Smooth muscle cell (in vitro differentiated cells): ENCODE results near the gene LBR. TPM values are rescaled to one million over a fixed set of nuclear protein-coding genes. Genes with fewer than 3 reads are reported as not detected.

Experiments
- DNase-seq: peaks from one replicate; lab custom pipeline; 2025; ENCODE audit not compliant: unreplicated experiment; lab: John Stamatoyannopoulos, UW
- H2AFZ ChIP-seq: fragments of 200-600 bp; sonication (generic); 2 replicates; pipeline ENCODE4 v1.6.0; 2016; ENCODE audit warnings: antibody characterized with exemption, low read depth, mild to moderate bottlenecking
- H3F3A ChIP-seq: fragments of 200-600 bp; sonication (generic); 2 replicates; pipeline ENCODE4 v1.6.0; 2017; ENCODE audit warnings: antibody characterized with exemption, low read depth
- H3K27ac ChIP-seq: fragments of 200-600 bp; sonication (generic); 2 replicates; pipeline ENCODE4 v1.5.1; 2016; ENCODE audit warnings: low read depth, mild to moderate bottlenecking
- H3K27me3 ChIP-seq: fragments of 200-600 bp; sonication (generic); 2 replicates; pipeline ENCODE4 v1.6.1; 2016; ENCODE audit warnings: low read depth, mild to moderate bottlenecking
- H3K36me3 ChIP-seq: fragments of 200-600 bp; sonication (generic); 2 replicates; pipeline ENCODE4 v1.5.1; 2016; ENCODE audit warnings: low read depth
- H3K4me1 ChIP-seq: fragments of 200-600 bp; sonication (generic); 2 replicates; pipeline ENCODE4 v1.5.1; 2016; ENCODE audit warnings: low read depth
- H3K4me2 ChIP-seq: fragments of 200-600 bp; sonication (generic); 2 replicates; pipeline ENCODE4 v1.6.0; 2016; ENCODE audit warnings: mild to moderate bottlenecking
- H3K4me3 ChIP-seq: fragments of 200-600 bp; sonication (generic); 2 replicates; pipeline ENCODE4 v1.5.1; 2016; ENCODE audit warnings: mild to moderate bottlenecking
- H3K79me2 ChIP-seq: fragments of 200-600 bp; sonication (generic); 2 replicates; pipeline ENCODE4 v1.6.0; 2016; ENCODE audit warnings: low read depth, mild to moderate bottlenecking
- H3K9ac ChIP-seq: fragments of 200-600 bp; sonication (generic); 2 replicates; pipeline ENCODE4 v1.6.0; 2016; ENCODE audit warnings: low read depth
- H3K9me3 ChIP-seq: fragments of 200-600 bp; sonication (generic); replicated peaks from 2 replicates; pipeline ENCODE4 v1.5.1; 2016; ENCODE audit warnings: low read depth
- H4K20me1 ChIP-seq: fragments of 200-600 bp; sonication (generic); 2 replicates; pipeline ENCODE4 v1.6.0; 2016; ENCODE audit warnings: low read depth
- WGBS: methylation state at CpG from one replicate; pipeline ENCODE4 v1.1.7; 2016; ENCODE audit warnings: low lambda C conversion rate; 5-methylcytosine and 5-hydroxymethylcytosine counted together
- polyA plus RNA-seq: library from polyadenylated mRNA; unstranded; fragments of >200 nt; fragmentation: Nextera tagmentation; extraction: Ambion mirVana; gene quantifications from 2 replicates; pipeline ENCODE4 v1.2.1, GENCODE V29; 2016
- total RNA-seq: library from RNA; depleted of rRNA; stranded (reverse); fragments of >200 nt; gene quantifications from 2 replicates; pipeline ENCODE4 v1.2.3, GENCODE V29; 2014
- TF ChIP-seq, protein P1 (sequence below): fragments of 200-600 bp; sonication (generic); IDR thresholded peaks from 2 replicates; pipeline ENCODE4 v1.5.1; 2017; ENCODE audit warnings: borderline replicate concordance, mild to moderate bottlenecking, antibody characterized with exemption; ENCODE audit not compliant: insufficient read depth, poor library complexity, severe bottlenecking

The LBR gene
- total and polyA plus RNA-seq, 2 experiments from 2014 or later: 24.8 to 33.4 TPM

DNA sequence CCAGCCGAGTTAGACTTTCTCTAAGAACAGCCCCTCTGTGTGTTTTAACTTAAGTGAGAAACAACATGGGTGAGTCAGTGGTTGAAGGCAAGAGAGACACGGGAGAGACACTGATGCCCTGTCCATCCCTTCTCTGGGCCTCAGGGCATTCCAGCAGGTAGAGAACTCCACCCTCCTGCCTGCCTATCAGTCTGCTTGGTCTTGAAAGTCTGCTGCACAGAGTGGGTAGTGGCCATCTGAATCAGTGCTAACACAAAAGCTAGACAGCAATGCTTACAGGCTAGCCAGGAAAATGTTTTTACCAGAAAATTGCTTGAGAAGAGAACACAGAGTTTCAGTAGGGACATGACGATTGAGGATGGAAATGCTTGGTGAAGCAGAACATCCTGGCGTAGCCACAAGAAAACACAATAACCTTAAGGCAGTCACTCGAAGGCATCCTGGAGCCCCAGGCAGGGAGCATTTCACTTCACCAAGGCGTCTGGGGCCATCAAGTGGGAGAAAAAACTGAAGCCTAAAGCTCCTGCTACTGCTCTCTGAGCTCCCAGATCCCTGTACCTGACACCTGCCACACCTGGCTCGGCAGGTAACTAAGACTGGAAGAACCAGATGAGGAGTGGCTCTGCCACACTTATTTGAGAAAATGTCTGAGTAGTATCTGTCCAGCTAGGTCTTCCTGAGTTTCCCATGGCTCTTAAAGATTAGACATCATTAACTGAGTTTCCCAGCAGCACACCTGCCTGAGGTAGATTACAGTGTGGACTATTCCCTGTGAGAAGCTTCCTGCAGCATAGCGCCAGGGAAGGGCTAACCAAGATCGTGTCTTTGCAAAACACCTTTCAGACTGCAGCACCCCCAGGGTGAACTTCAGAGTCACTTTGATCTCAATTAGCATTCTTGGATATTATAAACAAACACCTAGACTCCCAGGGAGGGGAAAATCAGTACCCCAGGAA, 18.1 kb upstream of the LBR start:
- DNase-seq: no peak
- Histone ChIP-seq H3K4me2 (no peak overlapping the region), H4K20me1 (no peaks in the 10 kb centered on the region), H3K4me1 (no peaks in the 10 kb centered on the region), H3K79me2 (no peaks in the 10 kb centered on the region), H3F3A (no peaks in the 10 kb centered on the region), H2AFZ (no peak overlapping the region), H3K9me3 (no peaks in the 10 kb centered on the region), H3K4me3 (no peak overlapping the region), H3K36me3 (no peaks in the 10 kb centered on the region), H3K27ac (peak overlapping the region; percentile 29), H3K9ac (no peak overlapping the region), H3K27me3 (no peaks in the 10 kb centered on the region)
- TF ChIP-seq, protein P1, sequence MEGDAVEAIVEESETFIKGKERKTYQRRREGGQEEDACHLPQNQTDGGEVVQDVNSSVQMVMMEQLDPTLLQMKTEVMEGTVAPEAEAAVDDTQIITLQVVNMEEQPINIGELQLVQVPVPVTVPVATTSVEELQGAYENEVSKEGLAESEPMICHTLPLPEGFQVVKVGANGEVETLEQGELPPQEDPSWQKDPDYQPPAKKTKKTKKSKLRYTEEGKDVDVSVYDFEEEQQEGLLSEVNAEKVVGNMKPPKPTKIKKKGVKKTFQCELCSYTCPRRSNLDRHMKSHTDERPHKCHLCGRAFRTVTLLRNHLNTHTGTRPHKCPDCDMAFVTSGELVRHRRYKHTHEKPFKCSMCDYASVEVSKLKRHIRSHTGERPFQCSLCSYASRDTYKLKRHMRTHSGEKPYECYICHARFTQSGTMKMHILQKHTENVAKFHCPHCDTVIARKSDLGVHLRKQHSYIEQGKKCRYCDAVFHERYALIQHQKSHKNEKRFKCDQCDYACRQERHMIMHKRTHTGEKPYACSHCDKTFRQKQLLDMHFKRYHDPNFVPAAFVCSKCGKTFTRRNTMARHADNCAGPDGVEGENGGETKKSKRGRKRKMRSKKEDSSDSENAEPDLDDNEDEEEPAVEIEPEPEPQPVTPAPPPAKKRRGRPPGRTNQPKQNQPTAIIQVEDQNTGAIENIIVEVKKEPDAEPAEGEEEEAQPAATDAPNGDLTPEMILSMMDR: no peak
- WGBS: 60% methylated on average over 9 of the region's 9 CpGs

DNA sequence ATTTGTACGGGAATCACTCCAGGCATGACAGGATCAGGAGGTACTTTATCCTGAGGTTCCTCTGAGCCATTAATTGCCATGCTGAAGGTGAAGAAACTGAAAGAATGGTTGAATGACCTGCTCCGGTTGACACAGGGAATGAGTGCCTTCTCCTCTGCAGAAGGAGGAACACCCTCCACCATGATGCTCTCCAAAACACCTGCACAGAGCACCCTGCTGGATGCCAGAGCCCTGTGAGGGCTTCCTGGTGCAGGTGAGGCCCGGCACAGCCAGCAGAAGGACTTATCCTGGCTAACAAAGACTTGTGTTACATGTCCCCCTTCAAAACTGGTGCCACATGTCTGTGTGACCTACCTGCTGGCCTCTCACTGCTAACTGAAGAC, 14.3 kb upstream of the LBR start:
- Histone ChIP-seq H3K27me3 (no peaks in the 10 kb centered on the region), H3K36me3 (no peaks in the 10 kb centered on the region), H3K9me3 (no peaks in the 10 kb centered on the region), H3K9ac (no peak overlapping the region), H2AFZ (no peak overlapping the region), H3F3A (no peaks in the 10 kb centered on the region), H3K4me2 (no peak overlapping the region), H3K79me2 (no peaks in the 10 kb centered on the region), H3K27ac (no peak overlapping the region), H3K4me1 (no peaks in the 10 kb centered on the region), H4K20me1 (no peaks in the 10 kb centered on the region), H3K4me3 (no peak overlapping the region)
- no peak for DNase-seq
- 86% methylated on average over 3 of the region's 3 CpGs for whole genome bisulfite sequencing
- TF ChIP-seq, protein P1: no peak

DNA sequence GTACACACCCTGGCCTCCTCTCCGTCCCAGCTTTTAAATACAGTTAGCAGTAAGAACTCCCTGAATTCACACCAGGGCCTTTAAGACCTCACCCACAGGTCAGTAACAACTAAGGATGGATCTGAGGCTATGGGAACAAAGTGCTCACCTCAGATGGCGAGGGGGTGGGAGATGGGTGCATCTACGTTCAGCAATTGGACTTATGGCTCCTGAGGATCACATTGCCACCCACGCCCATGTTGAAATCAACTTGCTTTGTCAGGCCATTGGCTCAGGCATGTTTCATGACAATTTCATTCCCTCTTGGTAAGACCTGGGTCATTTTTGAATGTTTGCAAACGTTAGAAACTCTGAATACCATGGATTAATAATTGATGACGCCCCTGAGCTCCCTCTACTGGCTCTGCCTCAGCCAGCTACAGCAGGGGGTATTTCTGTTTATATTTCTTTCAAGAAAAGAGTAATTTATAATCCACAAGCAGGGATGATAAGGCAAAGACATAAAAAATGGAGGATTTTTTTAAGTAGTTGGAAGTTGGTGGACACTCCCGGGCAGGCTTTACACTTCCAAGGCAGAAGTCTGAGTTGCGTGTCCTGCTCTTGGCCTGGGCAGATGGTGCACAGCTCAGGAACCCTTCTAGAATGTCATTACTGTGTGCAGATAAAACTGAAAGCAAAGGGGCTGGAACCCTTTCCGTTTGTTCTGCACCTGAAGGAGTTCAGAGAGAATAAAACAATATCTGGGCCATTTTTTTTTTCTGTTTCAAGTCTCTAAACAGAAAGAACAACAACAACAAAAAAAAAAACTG, 13.7 kb upstream of the LBR start:
- Histone ChIP-seq H3K9me3 (no peaks in the 10 kb centered on the region), H2AFZ (no peak overlapping the region), H3K4me2 (no peak overlapping the region), H3K4me1 (no peaks in the 10 kb centered on the region), H3F3A (no peaks in the 10 kb centered on the region), H4K20me1 (no peaks in the 10 kb centered on the region), H3K36me3 (no peaks in the 10 kb centered on the region), H3K9ac (no peak overlapping the region), H3K27me3 (no peaks in the 10 kb centered on the region), H3K79me2 (no peaks in the 10 kb centered on the region), H3K4me3 (no peak overlapping the region), H3K27ac (no peak overlapping the region)
- 89% methylated on average over 9 of the region's 9 CpGs for WGBS
- no peak for DNase-seq
- TF ChIP-seq, protein P1: no peak
